DND-41 (cell line): Measurements from ENCODE around the gene RNF123.
"Not testable (repeated sequence)": the region's sequence is repeated elsewhere in the genome, so short reads cannot be mapped to it uniquely, and the experiment has no call there.

Experiments used
- ATAC-seq: fragments of 200-7000 bp; cut with Tn5 transposase; 3 replicates; pipeline ENCODE4 v1.9.1; 2021; ENCODE audit warnings: low read depth; ENCODE audit not compliant: insufficient read depth
- DNase-seq: peaks from one replicate; pipeline ENCODE4 v3.0.0-alpha.2; 2020
- H2AFZ ChIP-seq: 2 replicates; pipeline ENCODE4 v1.6.0; 2012; ENCODE audit warnings: low read depth, low read length
- H3K27ac ChIP-seq: 2 replicates; pipeline ENCODE4 v1.5.1; 2012; ENCODE audit warnings: low read length, inconsistent platforms
- H3K27me3 ChIP-seq: fragments of 200-600 bp; sonication (generic); 2 replicates; pipeline ENCODE4 v1.6.0; 2012; ENCODE audit warnings: low read length, mild to moderate bottlenecking, inconsistent platforms; ENCODE audit not compliant: insufficient read depth, poor library complexity
- H3K36me3 ChIP-seq: 2 replicates; pipeline ENCODE4 v1.5.1; 2012; ENCODE audit warnings: low read length, inconsistent platforms; ENCODE audit not compliant: insufficient read depth
- H3K4me1 ChIP-seq: 2 replicates; pipeline ENCODE4 v1.5.1; 2012; ENCODE audit warnings: mild to moderate bottlenecking, low read length; ENCODE audit not compliant: insufficient read depth
- H3K4me2 ChIP-seq: 2 replicates; pipeline ENCODE4 v1.6.0; 2012; ENCODE audit warnings: mild to moderate bottlenecking, moderate library complexity, low read length, inconsistent platforms; ENCODE audit not compliant: insufficient read depth
- H3K4me3 ChIP-seq, 2 experiments: fragments of 200-600 bp in 1 of 2; shearing (Covaris generic) in 1 of 2; 2 replicates each; pipeline ENCODE4 v1.5.1; 2012 to 2016; ENCODE audit warnings: inconsistent platforms in 2 of 2, low read length in 2 of 2, mild to moderate bottlenecking in 2 of 2, low read depth in 1 of 2, moderate library complexity in 1 of 2
- H3K79me2 ChIP-seq: 2 replicates; pipeline ENCODE4 v1.6.0; 2012; ENCODE audit warnings: low read length, inconsistent platforms; ENCODE audit not compliant: insufficient read depth
- H3K9ac ChIP-seq: 2 replicates; pipeline ENCODE4 v1.6.0; 2012; ENCODE audit warnings: low read depth, mild to moderate bottlenecking, inconsistent platforms, low read length, moderate library complexity
- H3K9me3 ChIP-seq: 2 replicates; pipeline ENCODE4 v1.5.1; 2012; ENCODE audit warnings: low read length, moderate library complexity, mild to moderate bottlenecking, inconsistent platforms; ENCODE audit not compliant: insufficient read depth, severe bottlenecking
- H4K20me1 ChIP-seq: 2 replicates; pipeline ENCODE4 v1.6.0; 2012; ENCODE audit warnings: low read length; ENCODE audit not compliant: insufficient read depth
- EZH2 ChIP-seq: IDR thresholded peaks from 3 replicates; pipeline ENCODE4 v1.6.1; 2012; ENCODE audit warnings: borderline replicate concordance, low read depth, mild to moderate bottlenecking, moderate library complexity, low read length, inconsistent platforms; ENCODE audit not compliant: severe bottlenecking
- TF ChIP-seq, protein P1 (sequence below): IDR thresholded peaks from 2 replicates; pipeline ENCODE4 v1.5.1; 2012; ENCODE audit warnings: borderline replicate concordance, low read length, moderate library complexity, mild to moderate bottlenecking; ENCODE audit not compliant: poor library complexity, severe bottlenecking; ENCODE audit errors: extremely low read depth

RNF123 gene

GRCh38 chr3:49695350-49696015 lies 6.1 kb downstream of the RNF123 start:
- Histone ChIP-seq H3K79me2 (peaks cover 15% of the 10 kb centered on the region), H3K36me3 (peaks cover 27% of the 10 kb centered on the region), H3K4me1 (peaks cover 13% of the 10 kb centered on the region)
- H3K9ac ChIP-seq, H4K20me1 ChIP-seq, H3K4me3 ChIP-seq, ATAC-seq, H3K27ac ChIP-seq, H3K9me3 ChIP-seq, H3K4me2 ChIP-seq, H2AFZ ChIP-seq, H3K27me3 ChIP-seq, DNase-seq: not testable (repeated sequence)

DNA sequence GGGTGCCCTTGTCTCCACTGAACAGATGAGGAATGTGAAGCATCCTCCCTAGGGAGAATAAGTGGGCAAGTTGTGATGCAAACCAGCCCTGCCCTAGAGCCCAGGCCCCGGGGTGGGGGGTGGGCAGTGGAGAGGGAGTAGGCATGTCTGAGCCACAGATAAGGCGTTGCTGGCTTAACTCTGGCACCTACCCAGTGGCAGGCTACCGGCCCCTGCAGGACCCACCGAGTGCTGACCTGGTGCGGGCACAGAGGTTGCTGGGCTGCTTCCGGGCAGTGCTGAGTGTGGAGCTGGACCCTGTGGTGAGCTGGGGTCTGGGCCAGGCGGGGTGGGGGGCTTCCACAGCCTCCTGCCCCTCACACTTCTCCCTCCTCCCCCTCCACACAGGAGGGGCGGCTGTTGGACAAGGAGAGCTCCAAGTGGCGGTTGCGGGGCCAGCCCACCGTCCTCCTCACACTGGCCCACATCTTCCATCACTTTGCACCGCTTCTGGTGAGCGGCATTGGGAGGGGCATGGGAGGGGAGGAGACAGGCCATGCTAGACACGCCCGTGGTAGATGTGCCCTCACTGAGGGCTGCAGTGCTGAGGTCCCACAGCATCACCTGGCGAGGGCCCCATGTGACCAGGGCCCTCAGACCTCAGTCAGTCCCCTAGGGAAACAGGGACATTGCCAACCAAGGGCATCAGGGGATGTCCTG lies 10.1 kb downstream of the RNF123 start:
- H3K4me2 ChIP-seq: no peak overlapping the region
- peaks cover 1% of the 10 kb centered on the region; the same call in 1 of the 2 replicates for H3K79me2 ChIP-seq
- H3K27ac ChIP-seq: no peak overlapping the region
- no peaks in the 10 kb centered on the region for H3K9me3 ChIP-seq
- DNase-seq: no peak
- no peak for TF ChIP-seq EZH2
- TF ChIP-seq, protein P1, sequence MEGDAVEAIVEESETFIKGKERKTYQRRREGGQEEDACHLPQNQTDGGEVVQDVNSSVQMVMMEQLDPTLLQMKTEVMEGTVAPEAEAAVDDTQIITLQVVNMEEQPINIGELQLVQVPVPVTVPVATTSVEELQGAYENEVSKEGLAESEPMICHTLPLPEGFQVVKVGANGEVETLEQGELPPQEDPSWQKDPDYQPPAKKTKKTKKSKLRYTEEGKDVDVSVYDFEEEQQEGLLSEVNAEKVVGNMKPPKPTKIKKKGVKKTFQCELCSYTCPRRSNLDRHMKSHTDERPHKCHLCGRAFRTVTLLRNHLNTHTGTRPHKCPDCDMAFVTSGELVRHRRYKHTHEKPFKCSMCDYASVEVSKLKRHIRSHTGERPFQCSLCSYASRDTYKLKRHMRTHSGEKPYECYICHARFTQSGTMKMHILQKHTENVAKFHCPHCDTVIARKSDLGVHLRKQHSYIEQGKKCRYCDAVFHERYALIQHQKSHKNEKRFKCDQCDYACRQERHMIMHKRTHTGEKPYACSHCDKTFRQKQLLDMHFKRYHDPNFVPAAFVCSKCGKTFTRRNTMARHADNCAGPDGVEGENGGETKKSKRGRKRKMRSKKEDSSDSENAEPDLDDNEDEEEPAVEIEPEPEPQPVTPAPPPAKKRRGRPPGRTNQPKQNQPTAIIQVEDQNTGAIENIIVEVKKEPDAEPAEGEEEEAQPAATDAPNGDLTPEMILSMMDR: no peak
- H3K4me3 ChIP-seq: no peak overlapping the region
- no peaks in the 10 kb centered on the region for H3K27me3 ChIP-seq
- H4K20me1 ChIP-seq: peaks cover 7% of the 10 kb centered on the region
- H3K9ac ChIP-seq: no peak overlapping the region
- no peak overlapping the region for H2AFZ ChIP-seq
- no peaks in the 10 kb centered on the region for H3K4me1 ChIP-seq
- ATAC-seq: no peak
- peaks cover 56% of the 10 kb centered on the region for H3K36me3 ChIP-seq

DNA sequence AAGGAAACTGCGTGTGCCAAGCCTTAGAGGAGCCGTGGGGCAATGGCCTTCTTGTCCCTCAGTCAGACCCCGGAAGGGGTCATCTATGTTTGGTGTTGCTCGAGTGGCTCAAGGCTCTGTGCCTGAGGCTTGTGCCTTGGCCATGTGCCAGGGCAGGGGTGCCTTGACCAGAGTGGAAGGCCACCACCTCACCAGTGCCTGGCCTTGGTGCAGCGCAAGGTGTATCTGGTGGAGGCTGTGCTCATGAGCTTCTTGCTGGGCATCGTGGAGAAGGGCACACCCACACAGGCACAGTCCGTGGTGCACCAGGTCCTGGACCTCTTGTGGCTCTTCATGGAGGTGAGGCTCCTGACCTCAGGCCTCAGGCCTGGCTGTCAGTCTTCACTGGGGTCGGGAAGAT lies 10.7 kb downstream of the RNF123 start:
- Histone ChIP-seq H3K4me1 (no peaks in the 10 kb centered on the region), H3K27ac (no peak overlapping the region), H3K4me2 (no peak overlapping the region), H3K9ac (no peak overlapping the region), H3K36me3 (peaks cover 62% of the 10 kb centered on the region), H3K4me3 (no peak overlapping the region), H3K27me3 (no peaks in the 10 kb centered on the region), H3K79me2 (no peaks in the 10 kb centered on the region), H4K20me1 (peaks cover 4% of the 10 kb centered on the region; the same call in 1 of the 2 replicates), H2AFZ (no peak overlapping the region), H3K9me3 (no peaks in the 10 kb centered on the region)
- TF ChIP-seq, protein P1: no peak
- TF ChIP-seq EZH2: no peak
- ATAC-seq: no peak
- no peak for DNase-seq

DNA sequence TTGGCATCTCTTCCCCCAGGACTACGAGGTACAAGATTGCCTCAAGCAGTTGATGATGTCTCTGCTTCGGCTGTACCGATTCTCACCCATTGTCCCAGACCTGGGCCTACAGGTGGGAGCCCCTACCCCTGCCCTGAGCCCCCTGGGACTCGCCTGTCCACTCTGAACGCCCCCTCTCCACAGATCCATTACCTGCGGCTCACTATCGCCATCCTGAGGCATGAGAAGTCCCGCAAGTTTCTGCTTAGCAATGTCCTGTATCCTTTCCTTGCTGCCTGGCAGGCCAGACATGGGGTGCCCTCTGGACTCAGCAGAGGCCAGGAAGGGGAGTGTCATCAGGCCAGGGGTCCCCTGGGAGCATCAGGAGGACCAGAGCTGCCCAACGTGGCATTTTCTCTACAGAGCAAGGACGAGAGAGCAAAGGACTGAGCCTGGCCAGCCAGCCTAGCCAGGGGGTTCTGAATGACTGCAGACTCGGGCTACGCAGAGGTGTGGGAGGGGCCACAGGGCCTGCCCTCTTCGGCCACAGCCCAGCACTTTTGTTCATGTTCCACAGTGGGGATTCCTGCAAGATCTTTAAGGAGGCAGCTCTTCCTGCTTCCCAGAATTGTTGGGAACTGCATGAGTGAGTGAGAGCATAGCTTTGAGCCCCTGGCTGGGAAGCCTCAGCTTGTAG lies 11.2 kb downstream of the RNF123 start:
- Histone ChIP-seq H3K9ac (no peak overlapping the region), H3K4me3 (no peak overlapping the region), H3K36me3 (peaks cover 68% of the 10 kb centered on the region), H2AFZ (no peak overlapping the region), H4K20me1 (peaks cover 4% of the 10 kb centered on the region; the same call in 1 of the 2 replicates), H3K27me3 (no peaks in the 10 kb centered on the region), H3K9me3 (no peaks in the 10 kb centered on the region), H3K4me1 (no peaks in the 10 kb centered on the region), H3K4me2 (no peak overlapping the region), H3K27ac (no peak overlapping the region), H3K79me2 (no peaks in the 10 kb centered on the region)
- TF ChIP-seq EZH2: no peak
- TF ChIP-seq, protein P1: peak; percentile 43
- no peak for DNase-seq
- ATAC-seq: no peak
